ENCODE measurements around the gene RNF144A.

GRCh38 chr2:6885968-6886367, 31.2 kb upstream of the RNF144A start:
- TF ChIP-seq CTCF (IDR thresholded peaks at IDR 0.05 in 8 of 11, conservative IDR thresholded peaks at IDR 0.05 in 3 of 11), result no peak
- no peak for TF ChIP-seq POLR2A (IDR thresholded peaks at IDR 0.05)
